T-cell (primary cell): ENCODE data around the gene ELAVL3. TPM values are rescaled to one million over a fixed set of nuclear protein-coding genes. Genes with fewer than 3 reads are reported as not detected.
"Not testable (repeated sequence)": the region's sequence is repeated elsewhere in the genome, so short reads cannot be mapped to it uniquely, and the experiment has no call there.

Experiments
- ATAC-seq, 4 experiments: fragments of 200-7000 bp in 3 of 4; fragments of 150-1000 bp in 1 of 4; cut with Tn5 transposase; replicated peaks in 1 of 4; 1 replicate in 3 of 4; 2 replicates in 1 of 4; pipeline ENCODE4 v1.10.0; 2021; ENCODE audit warnings: moderate library complexity in 3 of 4, mild to moderate bottlenecking in 2 of 4, moderate number of reproducible peaks in 1 of 4
- CTCF ChIA-PET, 2 donors: fragments of 300-600 bp; sonication (Branson Sonifier 250); formaldehyde crosslinking; loops; one replicate each; lab custom pipeline; 2022; ENCODE audit warnings: antibody characterized with exemption in 2 of 2; lab: Charles Lee
- POLR2A ChIA-PET, 2 donors: fragments of 300-600 bp; sonication (Branson Sonifier 250); formaldehyde crosslinking; loops; one replicate each; lab custom pipeline; 2022; ENCODE audit warnings: antibody characterized with exemption in 2 of 2; lab: Charles Lee
- DNase-seq, 35 experiments: peaks; one replicate each; pipeline versions ENCODE4 v3.0.0 to v3.0.0-alpha.2; 2013 to 2023
- H3K27ac ChIP-seq: one replicate; pipeline ENCODE4 v1.5.1; 2013; ENCODE audit warnings: low read length
- H3K27me3 ChIP-seq, 2 experiments: replicated peaks in 1 of 2; 1 replicate in 1 of 2; 2 replicates in 1 of 2; pipeline versions ENCODE4 v1.6.1 to v1.7.0; 2013; ENCODE audit warnings: low read length in 1 of 2, mixed read lengths in 1 of 2; ENCODE audit not compliant: control insufficient read depth in 2 of 2, insufficient read depth in 2 of 2; ENCODE audit errors: extremely low read depth in 1 of 2
- H3K36me3 ChIP-seq, 2 donors: 1 replicate in 1 of 2; 2 replicates in 1 of 2; pipeline versions ENCODE4 v1.6.1 to v1.7.0; 2013; ENCODE audit warnings: low read length in 1 of 2; ENCODE audit not compliant: control insufficient read depth in 2 of 2, insufficient read depth in 1 of 2; ENCODE audit errors: extremely low read depth in 1 of 2
- H3K4me1 ChIP-seq, 2 experiments: 1 replicate in 1 of 2; 2 replicates in 1 of 2; pipeline versions ENCODE4 v1.6.1 to v1.7.0; 2013; ENCODE audit warnings: low read length in 2 of 2, mixed read lengths in 1 of 2; ENCODE audit not compliant: insufficient read depth in 2 of 2, control insufficient read depth in 1 of 2; ENCODE audit errors: extremely low read depth in 1 of 2
- H3K4me3 ChIP-seq, 2 donors: 1 replicate in 1 of 2; 2 replicates in 1 of 2; pipeline versions ENCODE4 v1.5.1 to v1.7.0; 2013; ENCODE audit warnings: mild to moderate bottlenecking in 2 of 2, low read length in 1 of 2, moderate library complexity in 1 of 2; ENCODE audit not compliant: control insufficient read depth in 1 of 2; ENCODE audit errors: extremely low read depth in 1 of 2
- H3K9me3 ChIP-seq: 2 replicates; pipeline ENCODE4 v1.7.0; 2013
- H3K27ac Mint-ChIP-seq, 2 donors: one replicate each; pipeline ENCODE4 v1.8.0; 2020 to 2021; ENCODE audit warnings: mild to moderate bottlenecking in 2 of 2, mixed read lengths in 2 of 2
- H3K27me3 Mint-ChIP-seq, 2 donors: one replicate each; pipeline ENCODE4 v1.8.0; 2021 to 2022; ENCODE audit warnings: mixed read lengths in 2 of 2
- H3K36me3 Mint-ChIP-seq: one replicate; pipeline ENCODE4 v1.8.0; 2021; ENCODE audit warnings: mixed read lengths
- H3K4me1 Mint-ChIP-seq, 3 donors: one replicate each; pipeline ENCODE4 v1.8.0; 2020 to 2022; ENCODE audit warnings: mixed read lengths in 3 of 3, mild to moderate bottlenecking in 1 of 3
- H3K4me3 Mint-ChIP-seq, 3 donors: one replicate each; pipeline ENCODE4 v1.8.0; 2020 to 2022; ENCODE audit warnings: mild to moderate bottlenecking in 3 of 3, mixed read lengths in 3 of 3, moderate library complexity in 3 of 3
- H3K9me3 Mint-ChIP-seq, 3 donors: one replicate each; pipeline ENCODE4 v1.8.0; 2020 to 2022; ENCODE audit warnings: mixed read lengths in 3 of 3
- WGBS: methylation state at CpG from one replicate; pipeline ENCODE4 v1.1.5; 2013; ENCODE audit warnings: missing lambda C conversion rate; ENCODE audit not compliant: insufficient coverage; 5-methylcytosine and 5-hydroxymethylcytosine counted together
- total RNA-seq, 35 experiments: library from RNA in 6 of 35; stranded (reverse) in 6 of 35; fragments of 120-200 nt in 1 of 35; gene quantifications; one replicate each; pipeline versions ENCODE4 v1.2.1 to v1.2.4 and lab custom pipeline; 2013 to 2026

The ELAVL3 gene
- total RNA-seq, 5 donors from 2014 or later (not counting 1 experiment from before 2014, with no cell fraction given): 0.47 TPM; not detected in 4

DNA sequence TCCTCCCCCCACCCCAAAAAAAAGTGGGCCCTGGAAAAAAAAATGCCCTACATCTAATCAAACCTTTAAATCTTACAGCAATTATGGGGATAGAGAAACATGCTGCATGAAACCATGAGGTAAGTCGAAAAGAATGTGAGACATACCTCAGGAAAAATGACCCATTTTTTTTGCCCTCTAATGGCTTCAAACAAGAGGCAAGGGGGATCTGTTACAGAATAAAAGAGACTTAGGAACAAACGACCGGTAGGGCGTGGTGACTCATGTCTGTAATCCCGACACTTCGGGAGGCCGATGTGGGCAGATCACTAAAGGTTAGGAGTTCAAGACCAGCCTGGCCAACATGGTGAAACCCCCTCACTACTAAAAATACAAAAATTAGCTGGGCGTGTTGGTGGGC is 70.2 kb downstream of the ELAVL3 start:
- H3K27me3 Mint-ChIP-seq: peaks cover 9 to 24% of the 10 kb centered on the region in 2 donors
- ChIA-PET POLR2A (no interaction called here), CTCF (interaction anchor here in 1 of 2 donors (1.3 kb wide), 1 partner anchor 29 kb away, joined by 3 read pairs; no protein-coding TSS in a partner anchor)
- no peaks in the 10 kb centered on the region for H3K36me3 Mint-ChIP-seq
- H3K27ac Mint-ChIP-seq: no peak overlapping the region
- no peak overlapping the region for H3K4me3 Mint-ChIP-seq
- no peak overlapping the region for H3K4me3 ChIP-seq
- no peaks in the 10 kb centered on the region for H3K9me3 ChIP-seq
- 80% methylated on average over 5 of the region's 8 CpGs for WGBS
- ATAC-seq: no peak
- H3K4me1 ChIP-seq: peaks cover 0 to 5% of the 10 kb centered on the region in 2 experiments
- H3K9me3 Mint-ChIP-seq: no peaks in the 10 kb centered on the region
- no peaks in the 10 kb centered on the region for H3K36me3 ChIP-seq
- peaks cover 4 to 47% of the 10 kb centered on the region in 2 experiments for H3K27me3 ChIP-seq
- no peak overlapping the region for H3K27ac ChIP-seq
- no peak for DNase-seq
- no peaks in the 10 kb centered on the region for H3K4me1 Mint-ChIP-seq

- CTCF ChIA-PET: no interaction called here
- WGBS: 100% methylated on average over 1 of the region's 4 CpGs
- H3K27me3 Mint-ChIP-seq: peaks cover 9 to 24% of the 10 kb centered on the region in 2 donors
Observed at GRCh38 chr19:11408591-11408990, 72.3 kb downstream of the ELAVL3 start.

DNA sequence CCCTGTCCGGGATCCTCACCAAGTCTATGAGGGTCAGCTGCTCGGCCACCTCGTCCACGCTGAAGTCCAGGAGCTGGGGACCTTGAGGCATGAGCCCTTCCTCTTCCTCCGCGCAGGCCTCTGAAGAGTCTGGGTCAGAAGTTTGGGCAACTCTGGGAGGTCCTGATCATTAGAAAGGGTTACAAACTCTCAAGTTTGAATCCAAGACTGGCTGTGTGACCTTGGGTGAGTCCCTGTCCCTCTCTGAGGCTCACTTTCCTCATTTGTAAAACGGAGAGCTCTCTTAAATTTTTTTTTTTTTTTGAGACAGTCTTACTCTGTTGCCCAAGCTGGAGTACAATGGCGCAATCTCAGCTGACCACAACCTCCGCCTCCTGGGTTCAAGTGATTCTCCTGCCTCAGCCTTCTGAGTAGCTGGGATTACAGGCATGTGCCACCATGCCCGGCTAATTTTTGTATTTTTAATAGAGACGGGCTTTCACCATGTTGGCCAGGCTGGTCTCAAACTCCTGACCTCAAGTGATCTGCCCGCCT is 74.1 kb downstream of the ELAVL3 start:
- not testable (repeated sequence) for H3K4me1 ChIP-seq, H3K27ac Mint-ChIP-seq, H3K36me3 Mint-ChIP-seq, H3K9me3 ChIP-seq, H3K4me1 Mint-ChIP-seq, ATAC-seq, H3K4me3 Mint-ChIP-seq, H3K27ac ChIP-seq, H3K4me3 ChIP-seq, H3K9me3 Mint-ChIP-seq, H3K36me3 ChIP-seq, DNase-seq
- ChIA-PET CTCF (interaction anchor here (0.6 to 2.7 kb wide), 4 partner anchors 11 to 26 kb away, joined by 3 to 14 read pairs (median 4); no protein-coding TSS in a partner anchor), POLR2A (interaction anchor here in 1 of 2 donors (0.7 kb wide), 1 partner anchor 15 kb away, joined by 3 read pairs; no protein-coding TSS in a partner anchor)
- 81% methylated on average over 10 of the region's 12 CpGs for WGBS
- H3K27me3 Mint-ChIP-seq: peaks cover 9 to 24% of the 10 kb centered on the region in 2 donors
- H3K27me3 ChIP-seq: peaks cover 4 to 54% of the 10 kb centered on the region in 2 experiments

More at GRCh38 chr19:11408591-11408990, 72.3 kb downstream of the ELAVL3 start:
- POLR2A ChIA-PET: no interaction called here
- H3K4me1 Mint-ChIP-seq: no peaks in the 10 kb centered on the region
- Histone ChIP-seq H3K27me3 (peaks cover 4 to 52% of the 10 kb centered on the region in 2 experiments), H3K36me3 (no peaks in the 10 kb centered on the region), H3K4me3 (no peak overlapping the region), H3K9me3 (no peaks in the 10 kb centered on the region), H3K27ac (no peak overlapping the region), H3K4me1 (peaks cover 0 to 7% of the 10 kb centered on the region in 2 experiments)
- DNase-seq (no peak), ATAC-seq (no peak)
- no peak overlapping the region for H3K4me3 Mint-ChIP-seq
- H3K36me3 Mint-ChIP-seq: no peaks in the 10 kb centered on the region
- H3K9me3 Mint-ChIP-seq: no peaks in the 10 kb centered on the region
- no peak overlapping the region for H3K27ac Mint-ChIP-seq

DNA sequence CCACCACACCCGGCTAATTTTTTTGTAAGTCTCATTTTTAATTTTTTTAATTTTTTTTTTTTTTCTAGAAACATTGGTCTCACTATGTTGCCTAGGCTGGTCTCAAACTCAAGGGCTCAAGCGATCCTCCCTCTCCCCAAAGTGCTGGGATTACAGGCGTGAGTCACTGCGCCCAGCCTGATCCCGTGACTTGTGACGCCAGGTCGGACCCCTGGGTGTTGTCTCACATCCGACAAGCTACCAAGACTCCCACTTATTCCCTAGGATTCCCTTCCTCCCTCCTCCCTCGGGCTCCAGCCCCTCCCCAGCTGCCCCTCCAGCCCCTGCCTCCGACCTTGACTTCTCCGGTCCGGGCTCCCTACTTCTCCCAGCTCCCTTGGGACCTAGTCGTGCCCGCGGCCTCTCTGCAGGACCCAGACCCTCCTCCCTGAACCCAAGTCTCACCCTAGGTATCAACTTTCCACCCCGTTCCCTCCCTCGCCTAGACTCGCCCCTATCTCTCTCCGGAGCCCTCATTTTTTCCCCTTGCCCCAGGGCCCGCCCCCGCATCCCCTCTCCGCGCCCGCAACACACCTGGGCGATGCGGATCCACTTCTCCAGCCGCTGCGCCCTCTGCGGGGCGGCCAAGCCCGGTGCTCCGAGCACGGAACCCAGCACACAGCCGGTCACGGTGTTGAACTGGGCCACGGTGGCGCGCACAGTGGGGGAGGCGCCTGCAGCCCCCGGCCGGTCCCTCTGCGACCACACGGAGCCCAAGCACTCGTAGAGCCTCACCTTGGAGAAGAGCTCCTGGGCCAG is 74.8 kb downstream of the ELAVL3 start:
- peaks cover 0 to 7% of the 10 kb centered on the region in 2 experiments for H3K4me1 ChIP-seq
- no peak overlapping the region for H3K27ac ChIP-seq
- 44% methylated on average over 34 of the region's 44 CpGs for WGBS
- H3K27me3 ChIP-seq: peaks cover 4 to 47% of the 10 kb centered on the region in 2 experiments
- ATAC-seq (peak; percentile 50 to 76 (median 54)), DNase-seq (peak in 9 of 35 experiments; percentile 10 to 50 (median 34))
- no peaks in the 10 kb centered on the region for H3K4me1 Mint-ChIP-seq
- POLR2A ChIA-PET: interaction anchor here in 1 of 2 donors (0.7 kb wide), 1 partner anchor 14 kb away, joined by 3 read pairs; no protein-coding TSS in a partner anchor
- no peaks in the 10 kb centered on the region for H3K36me3 Mint-ChIP-seq
- no peak overlapping the region for H3K4me3 ChIP-seq
- no peak overlapping the region for H3K4me3 Mint-ChIP-seq
- H3K9me3 ChIP-seq: no peaks in the 10 kb centered on the region
- H3K27me3 Mint-ChIP-seq: peaks cover 9 to 21% of the 10 kb centered on the region in 2 donors
- H3K9me3 Mint-ChIP-seq: no peaks in the 10 kb centered on the region
- CTCF ChIA-PET: interaction anchor here (0.6 to 2.7 kb wide), 6 partner anchors 23 to 1827 kb away, joined by 3 to 14 read pairs (median 4); no protein-coding TSS in a partner anchor
- H3K36me3 ChIP-seq: no peaks in the 10 kb centered on the region
- no peak overlapping the region for H3K27ac Mint-ChIP-seq

- ChIA-PET CTCF (no interaction called here), POLR2A (no interaction called here)
- no peak for ATAC-seq
- H3K36me3 ChIP-seq: no peaks in the 10 kb centered on the region
- Mint-ChIP-seq H3K4me3 (no peak overlapping the region), H3K9me3 (no peaks in the 10 kb centered on the region), H3K27me3 (peaks cover 9 to 20% of the 10 kb centered on the region in 2 donors), H3K36me3 (no peaks in the 10 kb centered on the region), H3K4me1 (no peaks in the 10 kb centered on the region), H3K27ac (no peak overlapping the region)
- H3K27ac ChIP-seq: no peak overlapping the region
- no peak overlapping the region for H3K4me3 ChIP-seq
- WGBS: 82% methylated on average over 3 of the region's 9 CpGs
- peaks cover 4 to 42% of the 10 kb centered on the region in 2 experiments for H3K27me3 ChIP-seq
- no peaks in the 10 kb centered on the region for H3K9me3 ChIP-seq
- H3K4me1 ChIP-seq: peaks cover 0 to 7% of the 10 kb centered on the region in 2 experiments
- DNase-seq: no peak
Observed at GRCh38 chr19:11404588-11405222, 76.1 kb downstream of the ELAVL3 start.
